HG03520 (cell line): Measurements from ENCODE around the gene IQCE.
"Not testable (repeated sequence)": the region's sequence is repeated elsewhere in the genome, so short reads cannot be mapped to it uniquely, and the experiment has no call there.

Experiments
- ATAC-seq: cut with Tn5 transposase; IDR thresholded peaks from one replicate; pipeline ENCODE4 v1.9.1; 2021; ENCODE audit warnings: mild to moderate bottlenecking, moderate library complexity; ENCODE audit not compliant: unreplicated experiment

Gene IQCE

GRCh38 chr7:2551418-2551817 is 7.4 kb upstream of the IQCE start:
- ATAC-seq = no peak

DNA sequence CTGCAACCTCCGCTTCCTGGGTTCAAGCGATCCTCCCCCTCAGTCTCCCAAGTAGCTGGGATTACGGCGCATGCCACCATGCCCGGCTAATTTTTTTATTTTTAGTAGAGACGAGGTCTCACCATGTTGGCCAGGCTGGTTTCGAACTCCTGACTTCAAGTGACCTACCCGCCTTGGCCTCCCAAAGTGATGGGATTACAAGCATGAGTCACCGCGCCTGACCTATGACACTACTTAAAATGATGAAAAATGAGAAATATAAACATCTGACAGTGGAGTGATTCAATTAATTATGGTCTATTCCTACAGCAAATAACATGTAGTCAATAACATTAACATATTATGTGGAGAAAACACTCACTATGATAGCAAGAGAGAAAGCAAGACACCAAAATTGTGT is 5.7 kb upstream of the IQCE start:
- no peak for ATAC-seq

DNA sequence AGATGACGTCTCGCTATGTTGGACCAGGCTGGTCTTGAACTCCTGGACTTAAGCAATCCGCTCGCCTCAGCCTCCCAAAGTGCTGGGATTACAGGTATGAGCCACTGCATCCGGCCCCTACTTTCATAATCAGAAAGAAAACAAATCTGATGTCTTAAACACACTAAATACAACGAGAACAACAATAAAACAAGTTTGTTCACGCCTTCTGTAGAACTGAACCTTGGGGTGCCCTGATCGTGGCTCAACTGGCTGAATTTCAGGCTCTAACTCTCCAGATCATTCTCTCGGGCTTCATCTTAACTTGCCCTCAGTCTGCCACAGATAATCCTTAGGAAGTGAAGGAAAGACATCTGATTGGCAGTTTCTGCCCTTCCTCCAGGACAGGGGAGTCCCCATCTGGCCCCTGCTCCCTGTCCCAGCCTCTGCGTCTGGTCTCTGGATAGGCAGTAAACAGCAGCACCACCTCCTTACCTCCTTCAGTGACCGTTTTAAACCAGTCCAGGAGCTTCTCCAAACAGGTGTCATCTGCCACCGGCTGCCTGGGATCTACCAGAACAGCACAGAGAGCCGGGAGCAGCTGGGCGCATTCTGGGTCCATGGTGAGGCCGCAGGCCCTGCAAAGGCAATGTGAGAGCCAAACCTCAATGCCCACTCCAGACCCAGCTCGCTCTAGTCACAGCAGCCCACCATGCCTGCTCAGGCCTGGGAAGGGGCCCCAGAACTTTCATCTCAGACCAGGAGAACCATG is 4.8 kb upstream of the IQCE start:
- ATAC-seq = no peak

GRCh38 chr7:2554661-2555111 is 4.1 kb upstream of the IQCE start:
- no peak for ATAC-seq

DNA sequence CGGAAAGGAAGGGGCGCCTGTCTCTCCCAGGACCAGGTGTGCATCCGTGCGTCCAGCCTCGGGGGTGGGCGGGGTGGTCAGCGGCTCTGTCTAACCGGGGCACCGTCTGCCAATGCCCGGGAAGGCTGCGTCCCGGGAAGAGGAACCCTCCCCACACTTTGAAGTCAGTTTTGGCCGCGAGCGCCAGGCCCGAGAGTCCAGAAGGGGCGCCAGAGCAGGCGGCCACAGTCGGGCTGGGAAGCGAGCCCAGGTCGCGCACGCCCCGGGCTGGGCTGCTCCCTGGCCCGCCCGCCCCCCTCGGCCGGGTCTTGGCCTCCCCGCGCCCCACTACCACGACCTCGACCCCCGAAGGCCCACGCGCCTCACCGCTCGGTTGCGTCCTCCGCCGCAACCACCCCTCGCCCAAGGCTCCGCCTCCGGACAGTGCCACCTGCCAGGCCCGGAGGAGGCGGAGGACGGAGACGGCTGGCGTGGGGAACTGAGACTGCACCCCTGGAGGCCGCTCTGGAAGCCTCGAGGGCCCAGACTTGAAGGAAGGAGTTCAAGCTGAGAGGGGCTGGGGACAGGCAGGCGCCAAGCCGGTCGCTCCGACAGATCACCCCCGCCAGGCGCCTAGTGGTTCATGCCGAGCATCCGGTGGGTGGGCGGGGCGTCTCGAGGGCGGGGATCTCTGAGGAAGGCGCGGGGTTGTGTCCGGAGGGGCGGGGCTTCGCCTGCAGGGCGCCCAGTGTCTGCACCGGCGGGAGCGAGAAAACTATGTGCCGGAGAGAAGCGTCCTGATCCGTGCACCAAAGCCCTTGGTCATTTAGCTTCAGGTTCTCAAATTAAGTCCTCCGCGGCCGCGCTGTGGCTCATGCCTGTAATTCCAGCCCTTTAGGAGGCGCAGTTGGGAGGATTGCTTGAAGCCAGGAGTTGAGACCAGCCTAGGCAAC is 3.4 kb upstream of the IQCE start, which contains the start of gene BRAT1:
Gene BRAT1, minus strand, starts transcription at position 404 of the 932 bp plus-strand sequence. CDS start 1,093 bp downstream, outside the sequence.
- peak; percentile 61 for ATAC-seq

DNA sequence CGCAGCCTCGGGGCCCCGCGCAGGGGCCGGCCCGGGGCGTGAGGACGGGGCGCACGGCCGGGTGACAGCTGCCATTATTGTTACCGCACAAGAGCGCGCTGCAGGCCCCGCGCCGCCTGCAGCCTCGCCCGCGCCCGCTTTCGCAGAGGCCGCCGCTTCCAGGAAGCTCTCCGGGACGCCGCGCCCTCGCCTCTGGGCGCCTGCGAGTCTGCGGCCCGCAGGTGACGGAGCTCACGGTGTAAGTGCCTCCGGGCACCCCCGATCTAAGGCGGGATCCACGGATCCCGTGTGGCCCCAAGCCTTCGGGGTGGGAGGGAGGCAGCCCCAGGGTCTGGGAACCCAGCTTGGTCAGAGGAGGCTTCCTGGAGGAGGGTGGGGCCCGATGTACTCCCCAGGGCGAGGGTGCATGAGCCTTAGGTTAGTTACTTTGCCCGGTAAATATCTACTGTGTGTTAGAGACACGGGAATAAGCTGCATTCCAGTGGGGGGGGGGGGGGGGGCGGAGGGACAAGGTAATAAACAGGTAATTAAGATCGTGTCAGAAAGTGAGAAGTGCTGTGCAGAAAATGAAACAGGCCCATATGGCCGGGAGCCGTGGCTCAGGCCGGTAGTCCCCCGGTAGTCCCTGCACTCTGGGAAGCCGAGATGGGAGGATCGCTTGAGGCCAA is 638 bp downstream of the IQCE start:
- ATAC-seq = peak; percentile 6

DNA sequence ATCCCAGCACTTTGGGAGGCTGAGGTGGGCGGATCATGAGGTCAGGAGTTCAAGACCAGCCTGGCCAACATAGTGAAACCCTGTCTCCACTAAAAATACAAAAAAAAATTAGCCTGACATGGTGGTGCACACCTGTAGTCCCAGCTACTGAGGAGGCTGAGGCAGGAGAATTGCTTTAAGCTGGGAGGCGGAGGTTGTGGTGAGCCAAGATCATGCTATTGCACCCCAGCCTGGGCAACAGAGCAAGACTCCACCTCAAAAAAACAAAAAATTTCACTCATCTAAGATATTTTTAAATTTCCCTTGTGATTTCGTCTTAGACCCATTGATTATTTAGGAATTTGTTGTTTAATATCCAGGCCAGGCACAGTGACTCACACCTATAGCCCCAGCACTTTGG is 5.2 kb downstream of the IQCE start:
- ATAC-seq = not testable (repeated sequence)

- no peak for ATAC-seq
These were observed 6.3 kb downstream of the IQCE start for GRCh38 chr7:2564970-2565540.

DNA sequence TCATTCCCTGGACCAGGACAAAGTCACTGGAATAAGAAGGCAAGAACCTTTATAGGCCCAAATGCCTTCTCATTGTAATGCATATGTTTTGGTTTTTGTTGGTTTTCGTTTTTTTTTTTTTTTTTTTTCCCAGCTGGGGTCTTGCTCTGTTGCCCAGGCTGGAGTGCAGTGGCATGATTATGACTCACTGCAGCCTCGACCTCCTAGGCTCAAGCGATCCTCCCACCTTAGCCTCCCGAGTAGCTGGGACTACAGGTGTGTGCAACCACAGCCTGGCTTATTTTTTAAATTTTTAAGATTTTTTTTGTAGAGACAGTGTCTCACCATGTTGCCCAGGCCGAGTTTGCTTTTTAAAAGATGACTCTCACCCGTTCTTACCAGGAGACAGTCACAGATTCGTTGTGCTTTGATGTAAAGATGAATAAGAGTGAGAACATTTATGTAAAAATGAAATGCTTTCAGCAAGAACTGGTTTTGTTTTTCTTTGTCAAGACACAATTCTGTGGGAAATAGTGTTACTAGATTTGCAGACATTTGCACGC is 7.6 kb downstream of the IQCE start:
- peak; percentile 29 for ATAC-seq

GRCh38 chr7:2566890-2567678 is 8.3 kb downstream of the IQCE start:
- peak; percentile 80 for ATAC-seq

DNA sequence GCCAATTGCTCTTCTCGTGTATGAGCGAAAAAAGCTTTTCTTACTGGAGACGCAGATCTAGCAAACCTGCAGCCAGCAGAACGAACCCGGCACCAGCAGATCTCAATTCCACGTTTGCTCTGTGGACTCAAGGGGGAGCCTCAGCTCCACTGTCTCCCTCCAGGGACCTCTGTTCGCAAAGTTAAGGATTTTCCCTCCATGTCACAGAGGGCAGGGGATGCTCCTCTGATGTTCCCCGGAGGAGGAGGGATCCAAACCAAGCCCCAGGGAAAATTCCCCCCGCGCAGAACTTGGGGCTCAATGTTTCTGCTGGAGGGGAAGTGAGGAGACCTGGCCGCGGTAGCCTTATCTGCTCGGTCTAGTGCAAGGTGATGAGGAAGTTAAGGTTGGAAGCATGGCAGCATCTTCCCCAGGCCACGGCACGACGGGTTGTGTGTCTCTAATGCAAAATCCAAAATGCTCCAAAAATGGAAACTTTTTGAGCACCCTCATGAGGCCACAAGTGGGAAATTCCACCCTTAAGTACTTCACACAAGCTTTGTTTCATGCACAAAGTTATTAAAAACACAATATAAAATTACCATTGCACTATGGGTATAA is 9.0 kb downstream of the IQCE start:
- ATAC-seq = no peak

DNA sequence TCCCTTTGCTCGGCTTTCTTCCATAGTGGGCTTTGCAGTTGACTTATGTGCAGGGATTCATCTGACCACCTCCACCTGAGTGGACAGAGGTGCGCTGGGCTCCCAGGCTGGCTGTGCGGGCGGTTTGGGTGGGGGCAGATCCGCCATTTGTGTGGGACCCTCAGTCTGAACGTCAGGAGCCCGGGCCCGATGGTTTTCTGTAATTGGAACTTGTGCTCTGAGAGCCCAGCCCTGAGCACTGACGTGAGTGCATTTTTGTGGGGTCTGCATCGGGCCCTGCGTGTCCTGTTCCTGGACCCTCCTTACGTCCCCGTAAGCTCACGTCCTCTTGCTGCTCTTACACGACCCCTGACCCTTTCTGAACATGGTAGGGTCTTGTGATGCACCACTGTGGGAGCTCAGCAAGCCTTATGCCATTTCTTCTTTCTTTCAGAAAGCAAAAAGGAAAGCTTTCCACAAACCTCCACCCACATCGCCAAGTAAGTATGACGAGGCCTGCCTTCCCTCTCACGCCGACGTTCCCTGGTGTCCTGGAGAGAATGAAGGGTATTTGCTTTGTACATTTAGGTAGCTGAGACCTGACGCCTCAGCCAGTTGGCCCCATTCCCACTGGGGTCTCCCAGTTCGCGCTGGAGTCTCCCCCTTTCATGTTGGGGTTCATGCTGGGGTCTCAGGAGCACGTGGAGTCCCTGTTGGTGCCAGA is 9.9 kb downstream of the IQCE start:
- ATAC-seq = no peak

DNA sequence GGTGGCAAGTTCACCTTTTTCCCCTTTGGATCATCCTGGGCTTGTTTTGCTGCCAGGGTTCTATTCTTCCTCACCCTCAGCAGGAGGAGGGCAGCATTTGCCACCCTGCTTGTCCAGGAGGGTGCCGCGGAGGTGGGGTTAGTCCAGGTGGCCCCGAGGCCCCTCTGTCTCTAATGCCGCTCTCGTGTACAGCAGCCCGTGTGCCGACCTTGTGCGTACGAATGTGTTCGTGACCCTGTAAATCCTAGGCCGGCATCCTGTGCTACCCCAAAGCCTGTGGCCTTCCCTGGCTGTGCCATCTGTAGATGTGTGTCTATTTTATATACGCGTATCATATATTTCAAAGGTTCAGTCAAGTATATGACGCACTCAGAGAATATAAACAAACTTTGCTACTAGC is 10.6 kb downstream of the IQCE start:
- ATAC-seq = no peak

DNA sequence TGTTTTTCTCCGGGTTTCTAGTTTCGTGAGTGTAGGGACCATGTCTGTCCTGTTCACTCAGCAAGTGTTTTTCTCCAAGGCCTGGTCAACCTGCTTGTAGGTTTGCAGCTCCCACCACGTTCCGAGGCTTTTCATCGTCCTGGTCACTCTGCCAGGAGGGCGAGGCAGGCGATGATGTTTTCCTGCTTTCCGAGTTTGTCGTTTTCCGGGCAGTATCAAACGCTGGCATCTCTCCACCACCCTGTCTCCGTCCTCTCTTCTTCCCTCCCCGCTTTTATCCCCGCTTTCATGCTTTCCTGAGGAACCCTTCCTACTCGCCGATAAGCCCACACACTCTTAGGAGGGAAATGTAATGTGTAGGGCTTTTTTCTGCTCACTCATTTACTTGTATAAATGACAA is 11.2 kb downstream of the IQCE start:
- ATAC-seq = no peak

DNA sequence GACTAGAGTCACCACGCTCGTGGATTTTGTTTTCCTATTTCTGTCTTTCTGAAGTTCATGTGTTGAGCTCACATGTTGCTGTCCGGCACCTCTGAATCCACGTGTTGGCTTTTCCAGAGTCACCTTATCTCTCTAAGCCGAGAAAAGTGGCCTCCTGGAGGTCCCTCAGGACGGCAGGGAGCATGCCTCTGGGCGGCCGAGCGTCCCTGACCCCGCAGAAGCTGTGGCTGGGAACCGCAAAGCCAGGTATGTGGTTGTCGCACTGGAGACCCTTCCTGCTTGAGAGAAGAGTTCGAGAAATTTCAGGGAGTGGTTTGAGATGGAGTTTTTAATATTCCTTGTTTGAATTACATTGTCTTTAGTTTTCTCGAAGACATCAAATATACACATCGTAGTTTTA is 12.6 kb downstream of the IQCE start:
- ATAC-seq = no peak

- no peak for ATAC-seq
These were observed 13.5 kb downstream of the IQCE start for GRCh38 chr7:2572101-2572842.

DNA sequence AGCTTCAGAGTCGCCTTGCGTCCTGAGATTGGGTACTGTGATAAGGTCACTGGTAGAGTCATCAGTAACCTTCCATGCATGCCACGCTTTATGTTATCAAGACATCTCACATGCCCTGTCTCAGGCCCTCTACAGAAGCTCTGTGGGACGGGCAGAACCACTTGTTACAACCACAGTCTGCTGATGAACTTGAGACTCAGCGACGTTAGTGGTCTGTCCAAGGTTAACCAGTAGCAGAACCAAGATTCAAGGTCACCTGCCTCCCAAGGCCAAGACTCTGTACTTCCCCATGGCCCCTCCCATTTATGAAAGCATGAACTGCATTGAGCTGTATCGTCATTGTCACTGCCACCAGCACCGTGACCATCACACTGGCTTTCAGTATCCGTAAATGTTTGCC is 15.0 kb downstream of the IQCE start:
- no peak for ATAC-seq

DNA sequence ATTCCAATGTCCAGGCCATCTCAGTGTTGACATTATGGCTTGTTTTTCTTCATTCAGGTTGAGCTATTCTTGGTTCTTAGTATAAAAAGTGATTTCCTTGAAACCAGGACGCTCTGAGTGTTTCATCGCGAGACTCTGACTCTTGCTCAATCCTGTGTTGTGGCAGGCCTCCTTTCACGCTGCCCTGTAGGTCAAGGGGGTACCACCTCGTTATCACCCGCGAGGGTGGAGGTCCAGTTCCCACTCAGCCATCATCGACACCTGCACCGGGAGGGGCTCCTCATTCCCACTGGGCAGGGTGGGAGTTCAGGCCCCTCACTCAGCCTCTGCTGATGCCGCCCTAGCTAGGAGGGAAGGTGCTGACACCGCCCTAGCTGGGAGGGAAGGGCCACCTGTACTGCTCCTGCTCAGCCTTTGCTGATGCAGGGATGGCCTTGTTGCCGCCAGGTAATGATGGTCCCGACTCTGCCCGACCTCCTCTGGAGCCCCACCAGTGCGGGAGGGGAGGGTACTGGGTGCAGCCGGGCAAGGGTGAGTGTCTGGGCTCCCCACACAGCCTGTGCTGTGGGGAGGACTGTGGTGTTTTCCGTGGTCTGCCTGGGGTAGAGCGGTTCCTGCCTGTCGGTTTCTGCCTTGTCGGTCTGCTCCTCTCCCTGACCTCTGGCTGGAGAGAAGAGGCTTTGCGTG is 16.4 kb downstream of the IQCE start:
- ATAC-seq = no peak
